Upper lobe of left lung (tissue), 6 donors: ENCODE results near the gene LRP2BP. TPM values are rescaled to one million over a fixed set of nuclear protein-coding genes. Genes with fewer than 3 reads are reported as not detected.

ENCODE experiments used
- ATAC-seq, 2 donors: fragments of 200-7000 bp; cut with Tn5 transposase; one replicate each; pipeline ENCODE4 v1.9.1; 2022; ENCODE audit warnings: mild to moderate bottlenecking in 2 of 2, moderate library complexity in 2 of 2; ENCODE audit not compliant: low FRiP score in 2 of 2
- DNase-seq, 2 donors: peaks; one replicate each; pipeline ENCODE4 v3.0.0-alpha.2; 2019 to 2020
- H3K27ac ChIP-seq, 4 donors: fragments of 200-600 bp; sonication (generic); one replicate each; pipeline ENCODE4 v1.5.1; 2016 to 2019
- H3K27me3 ChIP-seq, 4 donors: fragments of 200-600 bp; sonication (generic); one replicate each; pipeline ENCODE4 v1.5.1; 2017 to 2019
- H3K36me3 ChIP-seq, 4 donors: fragments of 200-600 bp; sonication (generic); one replicate each; pipeline ENCODE4 v1.5.1; 2016 to 2019
- H3K4me1 ChIP-seq, 4 donors: fragments of 200-600 bp; sonication (generic); one replicate each; pipeline ENCODE4 v1.5.1; 2018 to 2019
- H3K4me3 ChIP-seq, 4 donors: fragments of 200-600 bp; sonication (generic); one replicate each; pipeline ENCODE4 v1.5.1; 2017 to 2019; ENCODE audit warnings: mild to moderate bottlenecking in 2 of 4, moderate library complexity in 1 of 4
- H3K9me3 ChIP-seq, 4 donors: fragments of 200-600 bp; sonication (generic); one replicate each; pipeline ENCODE4 v1.5.1; 2018 to 2019
- CTCF ChIP-seq, 6 experiments: fragments of 450-650 bp in 4 of 6; fragments of 200-600 bp in 2 of 6; sonication (generic) in 2 of 6; IDR thresholded peaks; one replicate each; pipeline ENCODE4 v1.5.1; 2016 to 2019; ENCODE audit warnings: antibody characterized with exemption in 6 of 6
- EP300 ChIP-seq, 4 donors: sonication (generic); formaldehyde crosslinking; IDR thresholded peaks; one replicate each; pipeline ENCODE4 v1.5.1; 2017; ENCODE audit warnings: antibody characterized with exemption in 4 of 4, control low read depth in 2 of 4
- POLR2A ChIP-seq, 4 donors: fragments of 450-650 bp; IDR thresholded peaks; one replicate each; pipeline ENCODE4 v1.5.1; 2016 to 2017; ENCODE audit warnings: antibody characterized with exemption in 4 of 4, mild to moderate bottlenecking in 2 of 4
- POLR2AphosphoS5 ChIP-seq, 2 donors: sonication (generic); formaldehyde crosslinking; IDR thresholded peaks; one replicate each; pipeline ENCODE4 v1.5.1; 2017; ENCODE audit warnings: antibody characterized with exemption in 2 of 2
- WGBS, 2 donors: methylation state at CpG; one replicate each; pipeline ENCODE4 v1.1.5; 2017 to 2018; 5-methylcytosine and 5-hydroxymethylcytosine counted together
- total RNA-seq, 6 donors: library from RNA; depleted of rRNA in 4 of 6; stranded (reverse); fragments of >200 nt in 4 of 6; gene quantifications; one replicate each; pipeline versions ENCODE4 v1.1.0 to v1.2.1, GENCODE V29; 2016 to 2021
- donor health status: DM: no; HTN: no; CAD: no; lungs with moderate emphysema.
- donor health status: DM: no; HTN: yes; CAD: no; lungs with severe emphysema.

Gene LRP2BP
- 1 to 10 TPM in 4 of 6 donors, under 1 TPM in 2; 0.40 to 4.7 (median 1.3) TPM for total RNA-seq

DNA sequence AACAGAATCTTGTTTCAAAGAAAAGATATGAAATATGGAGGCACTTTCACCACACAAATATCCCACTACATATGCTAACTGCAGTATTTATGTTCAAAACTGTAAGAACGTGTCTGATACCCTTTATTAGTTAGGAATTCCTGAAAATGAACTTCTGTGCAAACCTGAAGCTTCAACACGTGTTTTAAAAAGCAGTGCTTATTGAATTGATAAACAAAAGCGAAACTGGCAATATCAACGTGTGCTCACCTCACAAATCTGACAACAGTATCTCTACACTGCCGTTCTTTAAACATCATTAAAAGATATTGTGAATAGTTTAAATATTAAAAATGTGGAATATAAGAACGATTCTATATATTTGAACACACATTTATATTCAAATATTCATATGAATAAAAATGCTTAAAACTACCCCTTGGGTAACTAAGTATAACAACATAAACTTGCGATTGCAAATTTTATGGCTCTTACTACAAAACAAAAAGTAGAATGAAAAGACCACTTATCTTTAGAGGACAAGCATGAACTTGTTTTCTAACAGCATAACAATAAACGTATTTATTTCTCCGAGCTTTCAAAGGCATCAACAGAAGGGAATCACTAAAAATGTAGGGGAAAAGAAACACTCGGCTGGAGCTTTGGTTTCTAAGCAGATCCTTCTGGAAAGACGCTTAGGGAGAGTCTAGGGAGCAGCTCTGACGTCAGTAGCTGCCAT lies at the start of gene LRP2BP:
LRP2BP (minus strand) TSS at position 687 of the 718 bp plus-strand sequence. CDS start 17,738 bp downstream, outside the sequence.
- Histone ChIP-seq H3K36me3 (peaks cover 0 to 10% (median 0%) of the 10 kb centered on the region in 4 donors), H3K4me3 (peak within 1 kb of the TSS; percentile 72 to 93 (median 81)), H3K4me1 (peaks cover 12 to 27% (median 17%) of the 10 kb centered on the region in 4 donors), H3K27me3 (no peaks in the 10 kb centered on the region), H3K27ac (peak within 1 kb of the TSS; percentile 98 to 99 (median 98)), H3K9me3 (no peaks in the 10 kb centered on the region)
- no peak for TF ChIP-seq POLR2A (IDR thresholded peaks at IDR 0.05)
- TF ChIP-seq EP300 (IDR thresholded peaks at IDR 0.05), result peak in 1 of 4 donors; percentile 58
- TF ChIP-seq CTCF (IDR thresholded peaks at IDR 0.05), result no peak
- no peak for TF ChIP-seq POLR2AphosphoS5 (IDR thresholded peaks at IDR 0.05)
- no peak for DNase-seq
- 7 to 9% methylated on average over 12 of the region's 12 CpGs for WGBS, 2 donors
- ATAC-seq, result no peak

DNA sequence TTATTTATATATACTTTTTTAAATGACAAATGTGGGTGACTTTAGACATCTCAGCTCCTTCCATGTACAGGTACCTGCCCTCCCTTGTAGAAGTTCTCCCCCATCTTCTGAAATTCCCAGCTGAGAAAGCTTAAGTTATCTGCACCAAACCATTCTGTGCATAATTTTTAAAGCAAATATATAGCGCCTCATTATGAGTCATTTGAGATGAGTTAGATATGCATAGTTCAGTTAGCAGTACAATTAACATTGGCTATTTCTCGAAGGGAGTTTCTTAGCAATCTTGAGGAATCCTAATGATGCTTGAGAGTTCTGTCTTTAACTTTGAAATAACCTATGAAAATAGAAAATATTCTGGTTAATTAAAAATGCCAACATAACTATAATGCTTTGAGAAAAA lies 49.5 kb upstream of the LRP2BP start:
- TF ChIP-seq CTCF (IDR thresholded peaks at IDR 0.05) (no peak), EP300 (IDR thresholded peaks at IDR 0.05) (no peak), POLR2A (IDR thresholded peaks at IDR 0.05) (no peak), POLR2AphosphoS5 (IDR thresholded peaks at IDR 0.05) (no peak)
- 92 to 95% methylated on average over 2 of the region's 2 CpGs for WGBS, 2 donors
- Histone ChIP-seq H3K27me3 (no peaks in the 10 kb centered on the region), H3K9me3 (no peaks in the 10 kb centered on the region), H3K36me3 (no peaks in the 10 kb centered on the region), H3K27ac (no peak overlapping the region), H3K4me1 (no peaks in the 10 kb centered on the region), H3K4me3 (no peak overlapping the region)
- ATAC-seq (no peak), DNase-seq (no peak)

DNA sequence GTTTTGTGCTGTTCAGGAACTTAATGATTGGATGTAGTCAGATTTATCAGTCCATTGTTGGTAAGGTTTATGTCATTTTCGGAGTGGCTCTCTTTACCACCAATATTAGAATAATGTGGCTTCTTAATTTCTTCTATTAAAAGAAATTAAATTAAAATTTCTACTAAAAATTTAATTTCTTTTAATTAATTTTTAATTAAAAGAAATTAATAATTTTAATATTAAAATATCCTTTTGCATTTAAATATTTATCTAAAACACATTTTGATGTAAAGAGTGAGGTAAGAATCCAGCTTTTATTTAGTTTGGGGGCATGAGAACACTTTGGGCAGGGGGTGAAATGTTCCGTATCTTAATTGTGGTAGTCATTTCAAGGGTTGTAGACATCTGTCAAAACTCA lies 45.8 kb upstream of the LRP2BP start:
- DNase-seq (no peak), ATAC-seq (no peak)
- H3K4me3 ChIP-seq, result no peak overlapping the region
- WGBS, 2 donors, result 92 to 94% methylated on average over 2 of the region's 2 CpGs
- no peaks in the 10 kb centered on the region for H3K4me1 ChIP-seq
- H3K9me3 ChIP-seq, result no peaks in the 10 kb centered on the region
- no peaks in the 10 kb centered on the region for H3K36me3 ChIP-seq
- H3K27ac ChIP-seq, result no peak overlapping the region
- TF ChIP-seq POLR2AphosphoS5 (IDR thresholded peaks at IDR 0.05) (no peak), POLR2A (IDR thresholded peaks at IDR 0.05) (no peak), EP300 (IDR thresholded peaks at IDR 0.05) (no peak), CTCF (IDR thresholded peaks at IDR 0.05) (no peak)
- H3K27me3 ChIP-seq, result no peaks in the 10 kb centered on the region

DNA sequence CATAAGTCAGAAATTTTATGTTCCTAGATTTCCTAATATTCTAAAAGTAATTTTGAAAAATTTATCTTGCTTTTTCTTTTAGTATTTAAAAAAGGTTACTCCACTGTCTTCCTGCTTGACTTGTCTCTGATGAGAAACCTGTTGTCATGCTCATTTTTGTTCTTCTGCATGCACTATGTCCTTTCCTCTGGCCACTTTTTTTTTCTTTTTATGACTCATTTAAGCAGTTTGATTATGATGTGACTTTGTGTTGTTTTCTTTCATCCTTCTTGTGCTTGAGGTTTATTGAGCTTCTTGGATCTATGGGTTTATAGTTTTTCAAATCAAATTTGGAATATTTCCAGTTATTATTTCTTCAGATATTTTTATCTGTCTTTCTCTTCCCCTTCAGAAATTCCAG lies 42.1 kb upstream of the LRP2BP start:
- Histone ChIP-seq H3K36me3 (no peaks in the 10 kb centered on the region), H3K9me3 (no peaks in the 10 kb centered on the region), H3K4me3 (no peak overlapping the region), H3K27me3 (no peaks in the 10 kb centered on the region), H3K4me1 (no peaks in the 10 kb centered on the region), H3K27ac (no peak overlapping the region)
- ATAC-seq, result no peak
- no peak for DNase-seq
- no peak for TF ChIP-seq POLR2AphosphoS5 (IDR thresholded peaks at IDR 0.05)
- no peak for TF ChIP-seq POLR2A (IDR thresholded peaks at IDR 0.05)
- no peak for TF ChIP-seq CTCF (IDR thresholded peaks at IDR 0.05)
- no peak for TF ChIP-seq EP300 (IDR thresholded peaks at IDR 0.05)

DNA sequence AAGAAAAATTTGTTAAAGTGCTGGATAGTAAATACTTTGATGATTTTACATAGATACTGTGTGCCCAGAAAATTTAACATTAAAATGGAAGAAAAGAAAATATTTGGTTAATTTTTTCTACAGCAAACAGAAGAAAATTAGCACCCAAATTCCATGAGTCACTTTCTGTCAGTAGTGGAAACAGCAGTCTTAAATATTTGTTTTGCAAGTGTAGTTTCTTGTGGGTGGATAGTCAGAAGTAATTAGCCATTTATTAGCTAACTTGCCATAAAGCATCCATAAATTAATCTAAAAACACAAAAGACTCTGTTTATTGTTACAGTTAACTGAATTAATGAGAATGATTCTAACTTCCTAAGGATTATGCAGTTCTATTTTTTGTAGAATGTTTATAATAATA lies 39.7 kb upstream of the LRP2BP start:
- H3K27me3 ChIP-seq, result no peaks in the 10 kb centered on the region
- ATAC-seq (no peak), DNase-seq (no peak)
- H3K27ac ChIP-seq, result no peak overlapping the region
- H3K4me1 ChIP-seq, result no peaks in the 10 kb centered on the region
- TF ChIP-seq EP300 (IDR thresholded peaks at IDR 0.05) (no peak), CTCF (IDR thresholded peaks at IDR 0.05) (no peak), POLR2AphosphoS5 (IDR thresholded peaks at IDR 0.05) (no peak), POLR2A (IDR thresholded peaks at IDR 0.05) (no peak)
- no peaks in the 10 kb centered on the region for H3K36me3 ChIP-seq
- H3K9me3 ChIP-seq, result no peaks in the 10 kb centered on the region
- H3K4me3 ChIP-seq, result no peak overlapping the region
